Choroid plexus epithelial cell (primary cell): ENCODE results near the gene UVSSA.

ENCODE experiments used
- DNase-seq: peaks from one replicate; pipeline ENCODE4 v3.0.0-alpha.2; 2010; ENCODE audit warnings: low read depth
- H3K4me3 ChIP-seq: 2 replicates; pipeline ENCODE4 v1.5.1; 2011; ENCODE audit warnings: low read depth, mild to moderate bottlenecking, control low read depth, low read length, moderate library complexity
- TF ChIP-seq, protein P1 (sequence below): conservative IDR thresholded peaks from 2 replicates; pipeline ENCODE4 v1.5.1; 2011; ENCODE audit warnings: low read depth, mild to moderate bottlenecking, control low read depth, inconsistent platforms, low read length, moderate library complexity

The UVSSA gene

DNA sequence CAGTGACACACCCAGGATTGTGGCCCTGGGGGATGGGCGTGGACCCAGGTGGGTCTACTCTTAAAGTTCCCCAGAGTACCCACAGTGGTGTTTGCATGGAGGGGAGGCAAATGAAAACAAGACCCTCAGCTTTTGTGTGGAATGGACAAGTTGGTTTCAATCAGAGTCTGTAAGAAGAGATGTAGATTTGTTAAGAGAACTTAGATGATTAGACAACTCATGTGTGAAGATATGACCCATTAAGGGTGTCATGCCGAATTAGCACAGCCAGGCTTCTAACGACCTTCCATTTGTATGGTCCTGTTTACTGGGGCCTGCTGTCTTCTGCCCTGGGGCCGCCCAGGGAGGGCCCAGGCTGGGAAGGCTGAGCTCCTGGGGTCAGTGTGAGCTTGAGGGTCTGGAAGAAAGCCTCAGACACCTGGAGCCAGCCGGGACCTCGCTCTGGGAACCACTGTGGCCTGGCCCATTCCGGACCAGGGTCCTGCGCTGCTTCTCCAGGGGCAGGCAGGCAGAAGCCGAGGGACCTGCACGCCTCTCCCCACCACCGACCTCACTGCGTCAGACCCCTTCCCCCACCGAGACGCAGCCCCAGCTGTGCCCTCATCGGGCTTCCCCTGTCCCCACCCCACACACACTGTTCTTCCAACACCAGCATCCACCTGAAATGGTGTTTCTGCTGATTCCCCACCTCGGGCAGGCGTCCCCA is 20.4 kb downstream of the UVSSA start:
- TF ChIP-seq, protein P1, sequence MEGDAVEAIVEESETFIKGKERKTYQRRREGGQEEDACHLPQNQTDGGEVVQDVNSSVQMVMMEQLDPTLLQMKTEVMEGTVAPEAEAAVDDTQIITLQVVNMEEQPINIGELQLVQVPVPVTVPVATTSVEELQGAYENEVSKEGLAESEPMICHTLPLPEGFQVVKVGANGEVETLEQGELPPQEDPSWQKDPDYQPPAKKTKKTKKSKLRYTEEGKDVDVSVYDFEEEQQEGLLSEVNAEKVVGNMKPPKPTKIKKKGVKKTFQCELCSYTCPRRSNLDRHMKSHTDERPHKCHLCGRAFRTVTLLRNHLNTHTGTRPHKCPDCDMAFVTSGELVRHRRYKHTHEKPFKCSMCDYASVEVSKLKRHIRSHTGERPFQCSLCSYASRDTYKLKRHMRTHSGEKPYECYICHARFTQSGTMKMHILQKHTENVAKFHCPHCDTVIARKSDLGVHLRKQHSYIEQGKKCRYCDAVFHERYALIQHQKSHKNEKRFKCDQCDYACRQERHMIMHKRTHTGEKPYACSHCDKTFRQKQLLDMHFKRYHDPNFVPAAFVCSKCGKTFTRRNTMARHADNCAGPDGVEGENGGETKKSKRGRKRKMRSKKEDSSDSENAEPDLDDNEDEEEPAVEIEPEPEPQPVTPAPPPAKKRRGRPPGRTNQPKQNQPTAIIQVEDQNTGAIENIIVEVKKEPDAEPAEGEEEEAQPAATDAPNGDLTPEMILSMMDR: no peak
- H3K4me3 ChIP-seq: no peak overlapping the region
- DNase-seq: no peak

DNA sequence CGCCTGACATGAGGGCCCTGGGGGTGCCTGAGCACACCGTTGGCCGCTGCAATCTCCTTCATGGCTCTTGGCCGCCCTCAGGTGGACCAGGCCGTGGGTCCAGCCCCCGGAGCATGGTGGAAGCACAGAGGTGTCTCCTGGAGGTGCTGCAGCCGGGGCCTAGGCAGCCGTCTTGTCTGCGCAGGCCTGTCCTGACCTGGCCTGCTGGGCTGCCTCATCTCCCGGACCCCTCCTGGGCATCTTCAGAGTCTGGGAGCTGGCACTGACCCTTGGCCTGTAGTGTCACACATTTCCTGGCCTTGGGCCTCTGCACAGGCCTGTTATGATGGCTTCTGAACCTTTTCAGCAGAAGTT is 20.9 kb downstream of the UVSSA start:
- no peak for DNase-seq
- H3K4me3 ChIP-seq: no peak overlapping the region
- TF ChIP-seq, protein P1: no peak

DNA sequence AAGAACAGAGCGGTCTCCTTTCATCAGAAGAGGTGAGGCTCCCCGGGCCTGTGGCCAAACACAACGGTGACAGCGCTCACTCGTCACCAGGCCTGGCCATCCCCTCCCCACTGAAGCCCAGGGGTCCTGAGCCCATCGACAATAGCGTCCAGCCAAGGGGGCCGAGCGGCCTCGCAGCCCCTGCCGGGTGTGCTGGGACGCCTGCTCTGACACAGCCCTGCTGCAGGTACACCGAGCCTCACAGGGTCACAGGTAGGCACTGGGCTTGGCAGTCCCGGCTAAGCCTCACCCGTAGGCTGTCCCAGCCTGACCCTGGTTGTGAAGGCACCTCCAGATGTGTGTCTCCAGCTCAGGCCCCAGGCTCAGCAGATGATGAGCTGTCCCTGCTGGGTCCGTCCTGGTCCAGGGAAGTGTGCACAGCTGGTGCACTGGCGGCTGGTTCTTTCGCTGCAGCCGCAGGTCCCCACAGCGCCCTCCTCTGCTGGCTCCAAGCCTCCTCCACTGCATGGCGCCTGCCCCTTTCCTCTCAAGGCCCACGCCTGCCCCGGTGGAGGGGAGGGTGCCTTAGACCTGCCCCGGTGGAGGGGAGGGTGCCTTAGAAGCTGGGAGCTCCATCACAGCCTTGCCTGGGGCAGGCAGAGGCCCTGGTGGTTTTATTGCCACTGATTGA is 21.5 kb downstream of the UVSSA start:
- DNase-seq: no peak
- no peak overlapping the region for H3K4me3 ChIP-seq
- TF ChIP-seq, protein P1: no peak

DNA sequence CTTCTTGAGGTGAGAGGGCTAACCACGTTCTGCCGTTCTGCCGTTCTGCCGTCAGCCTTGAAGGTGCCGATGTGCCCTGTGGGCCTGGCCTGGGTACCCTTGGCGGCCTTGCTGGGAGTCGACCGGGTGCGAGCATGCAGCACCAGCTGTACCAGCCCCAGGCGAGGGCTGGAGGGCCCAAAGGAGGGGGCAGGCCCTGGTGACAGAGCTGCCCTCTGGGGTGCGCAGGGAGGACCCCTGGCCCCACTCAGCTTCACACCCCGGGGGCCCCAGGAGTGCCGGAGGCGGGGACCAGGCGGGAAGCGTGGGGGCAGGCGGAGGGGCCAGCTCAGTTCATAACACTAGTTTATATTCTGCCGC is 22.1 kb downstream of the UVSSA start:
- TF ChIP-seq, protein P1: no peak
- DNase-seq: no peak
- H3K4me3 ChIP-seq: no peak overlapping the region

DNA sequence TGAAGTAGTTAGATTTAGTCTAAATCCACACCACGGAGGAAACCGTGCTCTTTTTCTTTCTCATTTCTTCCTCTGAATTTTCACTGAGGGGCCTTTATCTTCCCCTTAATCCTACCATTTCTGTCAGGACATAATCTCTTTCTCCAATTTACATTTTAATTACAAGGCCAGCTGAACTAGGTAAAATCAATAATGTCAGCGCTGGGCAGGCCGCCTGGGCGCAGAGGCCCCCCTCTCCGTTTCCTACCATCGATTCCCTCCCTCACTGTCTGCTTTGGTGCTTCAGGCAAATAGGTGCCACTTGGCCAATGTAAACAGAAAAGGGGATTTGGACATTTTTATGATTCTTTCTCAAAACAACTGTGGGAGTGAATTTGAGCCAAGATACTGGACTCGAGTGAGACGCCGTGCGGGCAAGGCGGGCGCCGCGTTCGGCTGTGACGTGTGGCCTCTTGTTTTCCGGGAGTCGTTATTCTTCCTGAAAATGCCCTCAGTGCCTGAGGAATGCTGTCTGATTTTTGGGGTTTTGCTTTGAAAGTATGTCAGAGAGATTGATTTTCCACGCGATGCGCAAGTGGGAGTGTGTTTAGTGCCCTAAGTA is 22.6 kb downstream of the UVSSA start:
- H3K4me3 ChIP-seq: no peak overlapping the region
- TF ChIP-seq, protein P1: no peak
- no peak for DNase-seq

DNA sequence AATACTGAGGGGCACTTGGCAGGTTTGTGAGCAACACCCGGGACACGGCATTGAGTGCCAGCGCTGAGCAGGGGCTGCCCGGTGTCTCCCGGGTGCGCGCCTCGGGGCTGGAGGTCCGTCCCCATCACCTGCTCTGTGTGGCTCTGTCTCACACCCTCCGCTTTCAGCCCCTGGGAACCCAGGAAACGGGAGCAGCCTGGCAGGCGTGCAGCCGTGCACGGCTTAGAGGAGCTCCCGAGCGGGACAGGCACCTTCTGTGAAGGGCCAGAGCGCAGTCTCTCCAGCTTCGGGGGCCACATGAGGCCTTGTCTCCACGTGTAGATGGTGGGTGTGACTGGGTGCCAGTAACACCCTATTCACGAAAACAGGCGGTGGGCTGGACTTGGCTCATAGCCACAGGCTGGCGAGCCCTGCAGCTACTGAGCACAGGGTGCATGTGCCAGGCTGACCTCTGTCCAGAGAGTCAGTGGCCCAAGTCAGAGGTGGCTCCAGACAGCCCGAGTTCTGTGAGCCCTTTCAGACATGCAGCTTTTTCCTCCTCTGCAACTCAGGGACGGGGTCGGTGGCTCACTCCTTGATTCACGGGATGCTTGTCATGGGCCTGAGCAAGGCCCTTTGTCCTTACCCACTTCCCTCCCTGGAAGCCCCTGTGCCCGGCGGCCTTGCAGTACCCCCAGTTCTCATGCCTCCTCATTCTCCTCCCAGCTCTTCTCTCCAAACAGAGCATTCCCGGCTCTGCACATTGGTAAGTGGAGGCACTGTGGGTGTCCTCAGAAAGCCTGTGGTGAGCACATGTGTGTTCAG is 23.5 kb downstream of the UVSSA start:
- TF ChIP-seq, protein P1: no peak
- no peak for DNase-seq
- H3K4me3 ChIP-seq: no peak overlapping the region
